ENCODE results near the gene MEST. TPM values are rescaled to one million over a fixed set of nuclear protein-coding genes. Genes with fewer than 3 reads are reported as not detected.

The MEST gene
- total RNA-seq, 1 donor from 2014 or later: 72.2 TPM

DNA sequence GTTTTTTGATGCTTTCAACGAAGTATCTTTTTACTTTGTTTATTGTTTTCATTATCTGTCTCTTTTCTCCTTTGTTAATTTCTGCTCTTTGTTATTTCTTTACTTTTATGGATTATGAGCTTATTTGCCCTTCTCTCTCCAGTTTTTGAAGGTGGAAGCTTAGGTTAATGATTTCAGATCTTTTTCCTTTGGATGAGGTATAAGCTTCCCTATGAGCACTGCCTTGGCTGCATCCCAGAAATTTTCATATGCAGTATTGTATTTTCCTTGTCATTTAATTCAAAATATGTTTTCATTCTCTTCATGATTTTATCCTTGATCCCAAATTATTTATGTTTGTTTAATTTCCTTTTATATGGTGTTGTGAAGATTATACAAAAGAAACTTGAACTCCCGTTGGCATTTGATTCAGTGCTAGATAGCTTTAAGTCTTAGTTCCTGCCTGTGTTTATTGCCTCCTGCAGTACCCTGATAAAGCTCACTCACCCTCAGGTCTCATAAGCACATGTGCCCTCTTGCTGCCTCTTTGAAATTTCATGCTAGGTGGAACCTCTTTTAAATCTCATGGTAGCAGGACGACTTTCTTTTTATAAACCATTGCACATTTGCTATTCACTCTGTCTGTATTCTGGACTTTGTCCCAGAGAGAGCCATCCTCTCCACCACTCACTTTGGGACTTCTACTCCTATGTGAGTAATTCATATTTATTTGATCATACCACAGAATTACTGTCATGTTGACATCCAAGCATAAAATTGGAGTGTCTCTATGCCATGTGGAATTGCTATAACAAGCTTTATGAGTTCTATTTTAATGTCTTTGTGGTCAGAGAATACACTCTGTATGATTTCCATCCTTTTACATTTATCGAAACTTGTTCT is 28.1 kb upstream of the MEST start:
- no peak overlapping the region for H3K4me3 Mint-ChIP-seq (ENCODE audit: unreplicated experiment)
- no peaks in the 10 kb centered on the region for H3K9me3 Mint-ChIP-seq (ENCODE audit: unreplicated experiment)
- no peak for DNase-seq (ENCODE audit: low spot score)
- H3K27me3 Mint-ChIP-seq (ENCODE audit: unreplicated experiment): no peaks in the 10 kb centered on the region
- H3K27ac Mint-ChIP-seq (ENCODE audit: unreplicated experiment): no peak overlapping the region
- no peaks in the 10 kb centered on the region for H3K4me1 Mint-ChIP-seq (ENCODE audit: unreplicated experiment)
- no peaks in the 10 kb centered on the region for H3K36me3 Mint-ChIP-seq (ENCODE audit: low read depth, unreplicated experiment)
- TF ChIP-seq, protein P1, sequence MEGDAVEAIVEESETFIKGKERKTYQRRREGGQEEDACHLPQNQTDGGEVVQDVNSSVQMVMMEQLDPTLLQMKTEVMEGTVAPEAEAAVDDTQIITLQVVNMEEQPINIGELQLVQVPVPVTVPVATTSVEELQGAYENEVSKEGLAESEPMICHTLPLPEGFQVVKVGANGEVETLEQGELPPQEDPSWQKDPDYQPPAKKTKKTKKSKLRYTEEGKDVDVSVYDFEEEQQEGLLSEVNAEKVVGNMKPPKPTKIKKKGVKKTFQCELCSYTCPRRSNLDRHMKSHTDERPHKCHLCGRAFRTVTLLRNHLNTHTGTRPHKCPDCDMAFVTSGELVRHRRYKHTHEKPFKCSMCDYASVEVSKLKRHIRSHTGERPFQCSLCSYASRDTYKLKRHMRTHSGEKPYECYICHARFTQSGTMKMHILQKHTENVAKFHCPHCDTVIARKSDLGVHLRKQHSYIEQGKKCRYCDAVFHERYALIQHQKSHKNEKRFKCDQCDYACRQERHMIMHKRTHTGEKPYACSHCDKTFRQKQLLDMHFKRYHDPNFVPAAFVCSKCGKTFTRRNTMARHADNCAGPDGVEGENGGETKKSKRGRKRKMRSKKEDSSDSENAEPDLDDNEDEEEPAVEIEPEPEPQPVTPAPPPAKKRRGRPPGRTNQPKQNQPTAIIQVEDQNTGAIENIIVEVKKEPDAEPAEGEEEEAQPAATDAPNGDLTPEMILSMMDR (IDR thresholded peaks at IDR 0.05; ENCODE audit: unreplicated experiment): no peak

DNA sequence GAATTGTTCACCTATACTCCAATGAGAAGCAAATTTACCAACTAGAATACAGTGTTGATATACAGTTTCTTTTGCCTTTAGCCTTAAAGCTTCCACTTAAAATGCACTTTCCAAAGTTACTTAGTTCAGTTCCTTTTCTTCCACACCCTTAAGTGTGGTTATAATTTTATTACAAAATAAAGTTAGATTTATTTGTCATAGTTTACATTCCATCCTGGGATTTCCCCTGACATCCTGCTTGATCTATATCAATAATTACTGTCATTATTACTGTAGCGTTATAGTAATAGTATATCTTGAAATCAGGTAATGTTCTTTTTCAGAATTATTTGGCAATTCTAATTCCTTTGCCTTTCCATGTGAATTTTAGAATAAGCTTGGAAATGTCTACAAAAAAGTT is 23.3 kb upstream of the MEST start:
- no peaks in the 10 kb centered on the region for H3K36me3 Mint-ChIP-seq (ENCODE audit: low read depth, unreplicated experiment)
- H3K4me3 Mint-ChIP-seq (ENCODE audit: unreplicated experiment): no peak overlapping the region
- H3K27ac Mint-ChIP-seq (ENCODE audit: unreplicated experiment): no peak overlapping the region
- no peaks in the 10 kb centered on the region for H3K9me3 Mint-ChIP-seq (ENCODE audit: unreplicated experiment)
- no peak for DNase-seq (ENCODE audit: low spot score)
- TF ChIP-seq, protein P1 (IDR thresholded peaks at IDR 0.05; ENCODE audit: unreplicated experiment): no peak
- H3K27me3 Mint-ChIP-seq (ENCODE audit: unreplicated experiment): no peaks in the 10 kb centered on the region
- no peaks in the 10 kb centered on the region for H3K4me1 Mint-ChIP-seq (ENCODE audit: unreplicated experiment)

DNA sequence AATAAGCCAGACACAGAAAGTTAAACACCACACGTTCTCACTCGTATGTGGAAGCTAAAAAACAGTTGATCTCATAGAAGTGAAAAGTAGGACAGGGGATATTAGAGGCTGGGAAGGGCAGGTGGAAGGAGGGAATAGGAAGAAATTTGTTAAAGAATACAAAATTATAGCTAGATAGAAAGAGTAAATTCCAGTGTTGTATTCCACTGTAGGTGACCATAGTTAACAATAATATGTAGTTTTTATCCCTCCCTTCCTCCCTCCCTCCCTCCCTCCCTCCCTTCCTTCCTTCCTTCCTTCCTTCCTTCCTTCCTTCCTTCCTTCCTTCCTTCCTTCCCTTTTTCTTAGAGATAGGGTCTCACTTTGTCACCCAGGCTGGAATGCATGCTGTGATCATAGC is 19.9 kb upstream of the MEST start:
- Mint-ChIP-seq H3K27me3 (ENCODE audit: unreplicated experiment) (no peaks in the 10 kb centered on the region), H3K4me1 (ENCODE audit: unreplicated experiment) (no peaks in the 10 kb centered on the region), H3K27ac (ENCODE audit: unreplicated experiment) (no peak overlapping the region), H3K36me3 (ENCODE audit: low read depth, unreplicated experiment) (no peaks in the 10 kb centered on the region), H3K4me3 (ENCODE audit: unreplicated experiment) (no peak overlapping the region), H3K9me3 (ENCODE audit: unreplicated experiment) (no peaks in the 10 kb centered on the region)
- DNase-seq (ENCODE audit: low spot score): no peak
- TF ChIP-seq, protein P1 (IDR thresholded peaks at IDR 0.05; ENCODE audit: unreplicated experiment): no peak

DNA sequence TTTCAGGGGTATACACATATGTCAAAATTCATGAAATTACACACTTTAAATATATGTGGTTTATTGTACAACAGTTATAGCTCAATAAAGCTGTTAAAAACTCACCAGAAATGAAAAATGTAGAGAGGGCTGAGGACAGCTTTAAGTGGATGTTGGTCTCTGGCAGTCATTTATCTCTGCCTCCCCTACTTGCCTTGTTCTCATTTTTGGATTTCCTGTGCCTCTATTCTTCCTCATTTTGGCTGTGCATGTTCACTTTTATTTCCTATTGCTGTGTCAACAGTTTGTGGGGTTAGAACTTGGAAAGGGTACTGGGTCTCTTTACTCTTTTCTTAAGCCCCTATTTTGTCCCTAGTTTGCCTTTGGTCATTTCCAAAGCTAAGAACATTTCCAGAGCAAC is 18.6 kb upstream of the MEST start:
- H3K36me3 Mint-ChIP-seq (ENCODE audit: low read depth, unreplicated experiment): no peaks in the 10 kb centered on the region
- TF ChIP-seq, protein P1 (IDR thresholded peaks at IDR 0.05; ENCODE audit: unreplicated experiment): no peak
- no peaks in the 10 kb centered on the region for H3K9me3 Mint-ChIP-seq (ENCODE audit: unreplicated experiment)
- no peak for DNase-seq (ENCODE audit: low spot score)
- H3K4me3 Mint-ChIP-seq (ENCODE audit: unreplicated experiment): no peak overlapping the region
- H3K27ac Mint-ChIP-seq (ENCODE audit: unreplicated experiment): no peak overlapping the region
- H3K27me3 Mint-ChIP-seq (ENCODE audit: unreplicated experiment): no peaks in the 10 kb centered on the region
- H3K4me1 Mint-ChIP-seq (ENCODE audit: unreplicated experiment): no peaks in the 10 kb centered on the region

DNA sequence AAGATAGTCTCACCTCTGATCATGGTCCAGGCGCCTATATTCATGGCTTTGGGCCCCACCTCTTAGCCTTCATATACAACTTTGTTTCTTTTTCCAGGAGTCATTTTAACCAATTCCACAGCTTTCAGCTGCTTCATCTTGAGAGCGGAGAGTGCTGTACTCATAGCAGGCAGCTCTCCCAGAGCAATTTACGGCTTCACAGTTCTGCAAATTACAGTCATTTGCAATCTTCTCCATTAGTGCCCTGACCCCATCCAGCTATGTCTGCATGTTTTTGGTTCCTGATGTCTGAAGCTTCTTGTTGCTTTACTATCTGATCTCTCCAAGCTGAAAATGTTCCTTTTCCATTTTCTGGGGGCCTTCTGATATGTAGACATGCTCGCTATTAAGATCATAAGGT is 18.0 kb upstream of the MEST start:
- TF ChIP-seq, protein P1 (IDR thresholded peaks at IDR 0.05; ENCODE audit: unreplicated experiment): no peak
- no peak for DNase-seq (ENCODE audit: low spot score)
- Mint-ChIP-seq H3K27ac (ENCODE audit: unreplicated experiment) (no peak overlapping the region), H3K36me3 (ENCODE audit: low read depth, unreplicated experiment) (no peaks in the 10 kb centered on the region), H3K27me3 (ENCODE audit: unreplicated experiment) (no peaks in the 10 kb centered on the region), H3K4me1 (ENCODE audit: unreplicated experiment) (no peaks in the 10 kb centered on the region), H3K4me3 (ENCODE audit: unreplicated experiment) (no peak overlapping the region), H3K9me3 (ENCODE audit: unreplicated experiment) (no peaks in the 10 kb centered on the region)

Data from endothelial cell (in vitro differentiated cells).